Measurements from ENCODE around the gene JSRP1.

The JSRP1 gene

DNA sequence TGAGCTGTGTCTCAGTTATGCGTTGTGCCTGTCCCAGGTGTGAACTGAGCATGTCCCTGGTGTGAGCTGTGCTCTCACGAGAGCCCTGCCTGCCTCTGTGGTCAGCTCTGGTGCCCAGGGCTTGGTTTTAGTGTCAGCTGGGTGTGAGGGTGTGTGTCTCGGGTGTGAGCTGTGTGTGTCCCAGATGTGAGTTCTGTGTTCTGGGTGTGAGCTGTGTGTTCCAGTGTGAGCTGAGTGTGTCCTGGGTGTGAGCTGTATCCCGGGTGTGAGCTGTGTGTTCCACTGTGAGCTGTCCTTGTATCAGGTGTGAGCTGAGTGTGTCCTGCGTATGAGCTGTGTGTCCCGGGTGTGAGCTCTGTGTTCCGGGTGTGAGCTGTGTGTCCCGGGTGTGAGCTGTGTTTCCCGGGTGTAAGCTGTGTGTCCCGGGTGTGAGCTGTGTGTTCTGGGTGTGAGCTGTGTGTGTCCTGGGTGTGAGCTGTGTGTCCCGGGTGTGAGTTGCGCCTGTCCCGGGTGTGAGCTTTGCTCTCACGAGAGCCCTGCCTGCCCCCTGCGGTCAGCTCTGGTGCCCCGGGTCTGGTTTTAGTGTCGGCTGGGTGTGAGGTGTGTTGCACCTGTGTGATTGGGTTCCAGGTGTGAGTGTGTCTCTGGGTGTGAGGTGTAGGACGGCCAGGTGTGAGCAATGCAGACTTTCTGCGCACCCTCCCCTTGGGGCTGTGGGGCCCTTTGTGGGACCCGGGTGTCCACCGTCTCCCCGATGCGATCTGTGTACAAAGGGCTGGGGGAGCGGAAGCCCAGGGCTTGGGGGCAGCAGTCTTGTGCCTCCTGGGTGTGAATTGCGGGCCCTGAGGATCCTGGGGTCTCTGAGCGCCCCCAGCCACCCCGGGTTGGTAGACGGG, 32.8 kb upstream of the JSRP1 start:
- H3K4me3 ChIP-seq (ENCODE audit: low read depth, low read length), result no peak overlapping the region
- DNase-seq (ENCODE audit: low read depth, low spot score), result no peak
- POLR2A ChIA-PET, result interaction anchor here (0.7 to 1.4 kb wide), 2 partner anchors 11 to 234 kb away, joined by 3 to 5 read pairs; no protein-coding TSS in a partner anchor
- CTCF ChIA-PET, result interaction anchor here (1.1 to 3.0 kb wide), 3 partner anchors 9 to 133 kb away, joined by 4 to 14 read pairs (median 5); no protein-coding TSS in a partner anchor
- TF ChIP-seq, protein P1, sequence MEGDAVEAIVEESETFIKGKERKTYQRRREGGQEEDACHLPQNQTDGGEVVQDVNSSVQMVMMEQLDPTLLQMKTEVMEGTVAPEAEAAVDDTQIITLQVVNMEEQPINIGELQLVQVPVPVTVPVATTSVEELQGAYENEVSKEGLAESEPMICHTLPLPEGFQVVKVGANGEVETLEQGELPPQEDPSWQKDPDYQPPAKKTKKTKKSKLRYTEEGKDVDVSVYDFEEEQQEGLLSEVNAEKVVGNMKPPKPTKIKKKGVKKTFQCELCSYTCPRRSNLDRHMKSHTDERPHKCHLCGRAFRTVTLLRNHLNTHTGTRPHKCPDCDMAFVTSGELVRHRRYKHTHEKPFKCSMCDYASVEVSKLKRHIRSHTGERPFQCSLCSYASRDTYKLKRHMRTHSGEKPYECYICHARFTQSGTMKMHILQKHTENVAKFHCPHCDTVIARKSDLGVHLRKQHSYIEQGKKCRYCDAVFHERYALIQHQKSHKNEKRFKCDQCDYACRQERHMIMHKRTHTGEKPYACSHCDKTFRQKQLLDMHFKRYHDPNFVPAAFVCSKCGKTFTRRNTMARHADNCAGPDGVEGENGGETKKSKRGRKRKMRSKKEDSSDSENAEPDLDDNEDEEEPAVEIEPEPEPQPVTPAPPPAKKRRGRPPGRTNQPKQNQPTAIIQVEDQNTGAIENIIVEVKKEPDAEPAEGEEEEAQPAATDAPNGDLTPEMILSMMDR (IDR thresholded peaks at IDR 0.05; ENCODE audit: insufficient read depth, low read length, missing control alignments), result no peak

DNA sequence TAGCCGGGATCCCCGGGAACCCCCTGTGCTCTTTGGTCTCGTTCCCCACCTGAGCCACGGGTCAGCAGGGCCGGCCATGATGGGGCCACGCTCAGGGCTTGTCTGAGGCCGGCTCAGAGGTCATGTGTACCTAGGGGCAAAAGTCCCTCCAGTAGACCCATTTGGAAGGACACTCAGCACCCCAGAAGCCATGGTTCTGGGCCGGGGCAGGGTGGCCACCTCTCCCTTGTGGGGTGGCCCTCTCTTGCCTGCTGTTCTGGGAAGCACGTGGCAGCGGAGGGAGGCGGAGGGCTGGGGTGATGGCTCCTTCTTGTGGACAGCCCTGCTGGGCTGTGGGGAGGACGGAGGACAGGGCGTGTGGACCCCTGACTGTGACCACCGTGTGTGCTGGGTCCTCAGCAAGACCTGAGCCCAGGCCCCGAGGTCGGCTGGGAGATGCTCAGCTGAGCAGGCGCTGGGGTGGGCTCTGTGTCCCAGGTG, 32.2 kb upstream of the JSRP1 start:
- DNase-seq (ENCODE audit: low read depth, low spot score), result no peak
- CTCF ChIA-PET, result interaction anchor here (1.1 to 3.0 kb wide), 5 partner anchors 10 to 133 kb away, joined by 3 to 14 read pairs (median 4); no protein-coding TSS in a partner anchor
- POLR2A ChIA-PET, result interaction anchor here (0.7 to 1.4 kb wide), 2 partner anchors 10 to 235 kb away, joined by 3 to 5 read pairs; no protein-coding TSS in a partner anchor

DNA sequence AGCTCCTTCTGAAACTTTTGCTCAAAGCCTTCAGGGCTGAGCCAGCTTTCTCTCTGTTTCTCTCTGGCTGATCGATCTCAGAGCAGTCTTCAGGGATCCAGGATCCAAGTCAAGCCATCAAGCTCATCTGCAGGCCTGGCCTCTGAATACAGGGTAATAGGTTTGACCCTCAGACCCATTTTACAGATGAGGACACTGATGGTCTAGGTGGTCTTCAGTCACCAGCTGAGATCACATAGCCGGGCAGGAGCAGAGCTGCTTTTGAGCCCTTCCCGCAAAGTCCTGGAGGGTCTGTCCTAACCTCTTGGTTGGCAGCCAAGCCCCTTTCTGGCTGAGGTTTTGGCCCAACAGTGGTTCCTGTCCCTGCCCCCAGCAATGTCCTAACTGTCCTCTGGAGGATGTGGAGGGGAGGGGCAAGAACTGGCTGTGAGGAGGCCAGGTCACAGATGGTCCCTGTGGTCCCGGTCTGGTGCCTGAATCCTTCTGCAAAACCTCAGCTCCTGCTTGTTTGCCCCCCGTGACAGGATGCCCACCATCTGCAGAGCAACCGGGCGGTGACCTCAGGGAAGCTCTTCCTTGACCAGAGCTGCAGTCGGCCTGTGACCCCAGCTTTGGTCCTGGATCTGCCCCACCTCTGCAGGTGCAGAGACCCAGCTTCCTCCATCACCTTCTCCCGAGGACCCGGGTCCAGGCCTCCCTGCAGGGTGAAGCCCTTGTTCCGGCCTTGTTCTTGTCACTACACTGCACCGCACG, 31.5 kb upstream of the JSRP1 start:
- POLR2A ChIA-PET, result interaction anchor here (1.1 kb wide), 1 partner anchor 12 kb away, joined by 9 read pairs; no protein-coding TSS in a partner anchor
- TF ChIP-seq, protein P1 (IDR thresholded peaks at IDR 0.05; ENCODE audit: insufficient read depth, low read length, missing control alignments), result no peak
- H3K4me3 ChIP-seq (ENCODE audit: low read depth, low read length), result no peak overlapping the region
- CTCF ChIA-PET, result interaction anchor here (1.1 to 3.0 kb wide), 5 partner anchors 13 to 132 kb away, joined by 3 to 14 read pairs (median 4); no protein-coding TSS in a partner anchor
- DNase-seq (ENCODE audit: low read depth, low spot score), result no peak

More for the DNA sequence above, 32.2 kb upstream of the JSRP1 start:
- no peak overlapping the region for H3K4me3 ChIP-seq (ENCODE audit: low read depth, low read length)
- TF ChIP-seq, protein P1 (IDR thresholded peaks at IDR 0.05; ENCODE audit: insufficient read depth, low read length, missing control alignments), result no peak

DNA sequence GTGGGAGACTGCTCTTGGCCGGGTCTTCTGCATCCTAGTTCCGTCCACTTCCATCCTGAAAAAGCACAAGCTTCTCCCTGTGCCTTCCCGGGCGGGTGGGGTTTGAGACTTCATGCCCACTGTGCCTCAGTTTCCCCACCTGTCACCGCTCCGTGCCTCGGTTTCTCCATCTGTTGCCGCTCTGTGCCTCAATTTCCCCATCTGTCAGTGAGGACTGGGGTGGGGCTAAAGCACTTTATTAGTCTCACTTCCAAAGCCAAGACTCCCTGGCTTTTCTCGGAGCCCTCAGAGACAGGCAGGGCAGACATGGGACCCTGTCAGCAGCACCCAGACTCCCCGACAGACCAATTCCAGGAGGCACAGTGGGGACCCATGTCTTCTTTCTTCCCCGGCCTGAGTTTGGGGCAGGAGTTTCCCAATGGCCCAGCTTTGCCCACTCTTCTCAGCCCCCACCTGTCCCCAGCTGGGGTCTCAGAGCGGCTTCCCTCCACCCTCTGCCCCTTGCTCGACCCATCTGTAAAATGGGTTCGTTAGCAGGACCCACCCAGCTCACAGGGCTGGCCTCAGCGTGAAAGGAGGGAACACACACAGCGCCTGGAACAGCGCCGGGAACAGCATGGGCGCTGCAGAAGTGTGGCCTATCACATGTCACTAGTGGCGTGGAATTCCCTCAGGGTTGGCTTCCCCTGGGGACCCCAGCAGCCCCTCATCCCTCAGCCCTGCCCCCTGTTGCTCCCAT, 30.4 kb upstream of the JSRP1 start:
- DNase-seq (ENCODE audit: low read depth, low spot score), result no peak
- ChIA-PET POLR2A (interaction anchor here (1.1 kb wide), 1 partner anchor 11 kb away, joined by 9 read pairs; no protein-coding TSS in a partner anchor), CTCF (interaction anchor here (1.3 to 3.0 kb wide), 3 partner anchors 12 to 16 kb away, joined by 3 to 14 read pairs (median 4); no protein-coding TSS in a partner anchor)
- H3K4me3 ChIP-seq (ENCODE audit: low read depth, low read length), result no peak overlapping the region
- TF ChIP-seq, protein P1 (IDR thresholded peaks at IDR 0.05; ENCODE audit: insufficient read depth, low read length, missing control alignments), result no peak

DNA sequence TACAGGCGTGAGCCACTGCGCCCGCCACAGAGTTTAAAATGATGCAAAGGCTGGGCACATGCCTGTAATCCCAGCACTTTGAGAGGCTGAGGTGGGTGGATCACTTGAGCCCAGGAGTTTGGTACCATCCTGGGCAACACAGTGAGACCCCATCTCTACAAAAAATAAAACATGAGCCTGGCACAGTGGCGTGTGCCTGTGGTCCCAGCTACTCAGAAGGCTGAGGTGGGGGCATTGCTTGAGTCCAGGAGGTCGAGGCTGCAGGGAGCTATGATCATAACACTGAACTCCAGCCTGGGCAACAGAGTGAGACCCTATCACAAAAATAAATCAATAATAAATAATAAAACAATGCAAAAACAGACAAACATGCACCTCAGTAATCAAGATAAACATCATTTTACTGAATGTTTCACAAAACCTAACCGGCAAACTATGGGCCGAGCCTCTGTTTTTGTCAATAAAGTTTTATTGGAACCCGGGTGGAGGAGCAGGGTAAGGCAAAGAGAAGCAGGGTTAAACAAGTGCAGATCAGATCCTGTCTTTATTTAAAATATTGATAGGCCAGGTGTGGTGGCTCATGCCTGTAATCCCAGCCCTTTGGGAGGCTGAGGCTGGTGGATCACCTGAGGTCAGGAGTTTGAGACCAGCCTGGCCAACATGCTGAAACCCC, 27.8 kb upstream of the JSRP1 start:
- ChIA-PET POLR2A (no interaction called here), CTCF (interaction anchor here (2.3 kb wide), 1 partner anchor 11 kb away, joined by 16 read pairs; no protein-coding TSS in a partner anchor)
- DNase-seq (ENCODE audit: low read depth, low spot score), result no peak
- TF ChIP-seq, protein P1 (IDR thresholded peaks at IDR 0.05; ENCODE audit: insufficient read depth, low read length, missing control alignments), result no peak
- H3K4me3 ChIP-seq (ENCODE audit: low read depth, low read length), result no peak overlapping the region
